Liver (tissue), 3 donors: ENCODE results near the gene HOXA5.

ENCODE experiments used
- ATF3 ChIP-seq: IDR thresholded peaks from 2 replicates; pipeline ENCODE4 v1.6.1; 2016; ENCODE audit warnings: antibody characterized with exemption
- CTCF ChIP-seq: fragments of 150-350 bp; IDR thresholded peaks from 2 replicates; pipeline ENCODE4 v1.5.1; 2017; ENCODE audit warnings: improper control_type of control experiment, low read depth, low read length; ENCODE audit not compliant: missing input control
- EGR1 ChIP-seq, 2 donors: IDR thresholded peaks; 2 replicates each; pipeline ENCODE4 v1.6.1; 2016 to 2018; ENCODE audit warnings: antibody characterized with exemption in 2 of 2, low read depth in 2 of 2
- HNF4A ChIP-seq, 2 donors: conservative IDR thresholded peaks; 2 replicates each; pipeline ENCODE4 v1.6.1; 2016; ENCODE audit warnings: antibody characterized with exemption in 2 of 2, mild to moderate bottlenecking in 2 of 2
- MAX ChIP-seq: IDR thresholded peaks from 2 replicates; pipeline ENCODE4 v1.6.1; 2016; ENCODE audit warnings: antibody characterized with exemption
- NR2F2 ChIP-seq: IDR thresholded peaks from 2 replicates; pipeline ENCODE4 v1.6.1; 2016; ENCODE audit warnings: antibody characterized with exemption
- RAD21 ChIP-seq, 2 donors: IDR thresholded peaks; 2 replicates each; pipeline ENCODE4 v1.6.1; 2016; ENCODE audit warnings: antibody characterized with exemption in 2 of 2, mild to moderate bottlenecking in 2 of 2
- REST ChIP-seq: IDR thresholded peaks from 2 replicates; pipeline ENCODE4 v1.6.1; 2016; ENCODE audit warnings: antibody characterized with exemption, mild to moderate bottlenecking
- YY1 ChIP-seq: IDR thresholded peaks from 2 replicates; pipeline ENCODE4 v1.6.1; 2016; ENCODE audit warnings: antibody characterized with exemption, mild to moderate bottlenecking
- ZBTB33 ChIP-seq: IDR thresholded peaks from 2 replicates; pipeline ENCODE4 v1.6.1; 2016; ENCODE audit warnings: antibody characterized with exemption
- donor health status: healthy.
- donor health status: healthy.

GRCh38 chr7:27187475-27188385, 44.2 kb upstream of the HOXA5 start:
- TF ChIP-seq ZBTB33 (no peak), CTCF (no peak), MAX (no peak), REST (no peak), RAD21 (IDR thresholded peaks at IDR 0.05) (no peak), HNF4A (conservative IDR thresholded peaks at IDR 0.05) (no peak), YY1 (no peak), ATF3 (no peak), NR2F2 (no peak), EGR1 (IDR thresholded peaks at IDR 0.05; ENCODE audit: low read depth in 2 of 2) (no peak)
